Glomerular endothelial cell (primary cell): ENCODE measurements around the gene NGEF. TPM values are rescaled to one million over a fixed set of nuclear protein-coding genes. Genes with fewer than 3 reads are reported as not detected.
"Not testable (repeated sequence)": the region's sequence is repeated elsewhere in the genome, so short reads cannot be mapped to it uniquely, and the experiment has no call there.

ENCODE experiments used
- DNase-seq: peaks from one replicate; pipeline ENCODE4 v3.0.0-alpha.2; 2011; ENCODE audit warnings: low read depth, low spot score; ENCODE audit errors: extremely low read depth
- total RNA-seq: library from RNA; depleted of rRNA; stranded (reverse); fragments of >200 nt; gene quantifications from 2 replicates; pipeline ENCODE4 v1.2.3, GENCODE V29; 2015

Gene NGEF
- total RNA-seq, 1 donor from 2014 or later: 0.47 TPM

- DNase-seq: no peak
Observed at GRCh38 chr2:232857158-232857563, 155.9 kb downstream of the NGEF start.

GRCh38 chr2:232854082-232854481 is 159.0 kb downstream of the NGEF start:
- no peak for DNase-seq

- no peak for DNase-seq
Observed at GRCh38 chr2:232852676-232853075, 160.4 kb downstream of the NGEF start.

- not testable (repeated sequence) for DNase-seq
Observed at GRCh38 chr2:232852081-232852480, 161.0 kb downstream of the NGEF start.

GRCh38 chr2:232850039-232850438 is 163.0 kb downstream of the NGEF start:
- no peak for DNase-seq

- DNase-seq: no peak
Observed at GRCh38 chr2:232846055-232846454, 167.0 kb downstream of the NGEF start.

- DNase-seq: no peak
Observed at GRCh38 chr2:232843834-232844233, 169.2 kb downstream of the NGEF start.

- no peak for DNase-seq
Observed at GRCh38 chr2:232842689-232843088, 170.4 kb downstream of the NGEF start.

- DNase-seq: no peak
Observed at GRCh38 chr2:232839411-232840079, 173.5 kb downstream of the NGEF start.

GRCh38 chr2:232838406-232838874 is 174.6 kb downstream of the NGEF start:
- peak; percentile 37 for DNase-seq

- DNase-seq: no peak
Observed at GRCh38 chr2:232836934-232837333, 176.1 kb downstream of the NGEF start.

- no peak for DNase-seq
Observed at GRCh38 chr2:232835687-232836208, 177.3 kb downstream of the NGEF start.

- DNase-seq: no peak
Observed at GRCh38 chr2:232833830-232834229, 179.2 kb downstream of the NGEF start.

GRCh38 chr2:232831496-232831895 is 181.6 kb downstream of the NGEF start:
- DNase-seq: no peak

- no peak for DNase-seq
Observed at GRCh38 chr2:232829988-232830387, 183.1 kb downstream of the NGEF start.

Other genes starting within 250 kb of the NGEF start
- gene KCNJ13, start 236.7 kb downstream of the NGEF start, total RNA-seq: not detected in 2 replicates
- gene SNORC, start 143.0 kb downstream of the NGEF start, total RNA-seq: 0.39 and 2.1 TPM in 2 replicates
- gene NEU2, start 19.4 kb upstream of the NGEF start, total RNA-seq: not detected in 2 replicates
- 26.2 and 46.3 TPM in 2 replicates for gene INPP5D, start 47.1 kb upstream of the NGEF start, total RNA-seq
- gene ATG16L1, start 238.4 kb upstream of the NGEF start, total RNA-seq: 18.2 and 21.9 TPM in 2 replicates